HG03439 (cell line): Measurements from ENCODE around the gene ALOXE3.

Experiments used
- ATAC-seq: cut with Tn5 transposase; IDR thresholded peaks from one replicate; pipeline ENCODE4 v1.9.1; 2021; ENCODE audit warnings: mild to moderate bottlenecking, moderate library complexity; ENCODE audit not compliant: unreplicated experiment

The ALOXE3 gene

DNA sequence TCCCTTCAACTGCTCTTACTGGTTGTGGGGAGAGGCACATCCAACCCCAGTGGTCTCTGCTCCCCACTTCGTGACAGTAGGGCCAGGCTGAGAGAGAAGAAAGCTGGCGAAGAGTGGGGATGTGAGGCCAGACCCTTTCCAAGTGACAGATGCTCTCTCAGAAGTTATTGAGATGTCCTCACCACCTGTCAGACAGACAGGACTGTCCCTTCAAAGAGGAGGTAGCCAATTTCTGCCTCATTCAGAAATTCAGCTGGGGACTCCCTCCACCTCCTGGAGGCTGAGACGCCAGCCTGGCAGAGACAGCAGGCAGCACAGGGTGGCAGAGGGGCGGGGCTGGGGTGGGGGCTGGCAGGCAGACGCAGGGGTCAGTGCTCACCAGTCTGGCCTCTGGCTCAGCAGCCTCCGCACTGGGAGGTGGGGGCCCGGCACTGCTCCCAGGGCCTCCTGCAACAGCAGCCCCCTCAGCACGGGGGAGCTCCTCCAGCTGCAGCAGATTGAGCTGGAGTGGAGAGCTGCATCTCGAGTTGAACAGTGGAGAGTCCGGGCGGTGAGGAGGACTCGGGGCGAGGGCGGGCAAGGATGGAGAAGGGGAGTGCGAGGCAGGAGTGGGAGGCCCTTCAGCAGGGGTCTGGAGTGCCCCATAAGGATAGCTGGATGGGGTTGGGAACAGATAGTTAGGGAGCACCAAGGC, 24.7 kb upstream of the ALOXE3 start:
- no peak for ATAC-seq

DNA sequence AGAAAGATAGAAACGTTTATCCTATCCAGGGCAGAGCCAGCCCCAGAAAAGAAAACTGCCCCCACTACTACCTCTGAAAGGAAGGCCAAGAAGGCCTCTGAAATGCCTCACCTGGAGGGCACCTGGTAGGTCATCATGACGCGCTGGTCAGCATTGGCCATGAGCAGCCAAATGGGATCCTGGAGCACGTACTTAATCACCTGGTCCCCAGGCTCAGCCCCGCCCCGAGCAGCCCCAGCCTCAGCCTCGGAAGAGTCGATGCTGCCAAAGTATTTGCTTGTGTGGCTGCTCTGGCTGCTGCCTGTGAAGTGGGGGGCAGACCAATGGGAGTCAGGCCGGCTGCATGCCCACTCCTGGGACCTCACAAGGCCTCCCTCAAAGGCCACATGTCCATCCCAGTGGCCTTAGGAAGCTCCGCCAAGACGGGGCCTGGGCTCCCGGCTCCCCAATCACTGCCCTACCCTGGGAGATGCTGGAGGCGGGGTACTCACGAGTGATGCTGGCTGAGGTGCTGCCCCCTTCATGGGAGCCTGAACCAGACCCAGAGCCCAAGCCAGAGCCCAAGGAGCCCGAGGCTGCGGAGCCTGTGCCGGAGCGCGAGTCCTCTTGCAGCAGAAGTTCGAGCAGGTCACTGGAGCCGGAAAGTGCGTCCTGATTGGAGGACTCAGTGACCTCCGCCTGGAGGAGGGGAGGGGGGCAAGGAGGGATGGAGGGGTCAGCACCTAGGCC, 24.0 kb upstream of the ALOXE3 start:
- no peak for ATAC-seq

DNA sequence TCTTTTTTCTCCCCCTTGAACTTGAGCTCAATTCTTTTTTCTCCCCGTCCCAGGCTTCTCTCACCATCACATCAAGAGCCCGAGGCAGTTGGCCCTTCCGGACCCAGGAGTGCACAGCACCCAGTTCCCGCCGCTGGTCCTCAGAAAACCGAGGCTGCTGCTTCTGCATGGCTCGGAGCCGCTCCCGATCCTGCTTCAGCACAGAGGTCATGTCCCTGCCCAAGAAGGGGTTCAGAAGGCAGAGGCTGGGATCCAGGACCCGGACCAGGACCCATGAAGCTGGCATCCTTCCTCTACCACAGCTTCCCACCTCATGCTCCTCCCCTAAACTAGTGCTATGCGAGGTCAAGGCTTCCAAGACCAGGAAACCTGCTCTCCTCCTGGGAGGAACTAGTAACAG, 23.4 kb upstream of the ALOXE3 start:
- ATAC-seq = no peak

DNA sequence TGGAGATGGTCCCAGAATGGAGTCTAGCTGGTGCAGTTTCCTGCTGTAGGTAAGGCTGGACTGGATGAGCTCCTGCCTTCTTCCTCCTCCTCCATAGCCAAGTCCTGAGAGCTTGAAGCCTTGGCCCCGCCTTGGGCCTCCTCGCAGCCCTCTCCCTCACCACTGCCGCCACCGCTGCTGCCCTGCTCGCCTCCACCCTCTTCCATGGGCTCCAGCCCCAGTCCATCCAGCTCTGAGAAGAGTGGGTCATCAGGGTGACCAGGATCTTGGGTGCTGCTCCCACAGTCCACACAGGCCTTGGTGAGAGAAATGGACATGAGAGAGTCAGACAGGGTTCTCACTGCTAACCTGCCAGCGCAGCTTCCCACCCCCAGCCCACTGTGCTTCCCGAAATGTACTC, 22.7 kb upstream of the ALOXE3 start:
- ATAC-seq = no peak

DNA sequence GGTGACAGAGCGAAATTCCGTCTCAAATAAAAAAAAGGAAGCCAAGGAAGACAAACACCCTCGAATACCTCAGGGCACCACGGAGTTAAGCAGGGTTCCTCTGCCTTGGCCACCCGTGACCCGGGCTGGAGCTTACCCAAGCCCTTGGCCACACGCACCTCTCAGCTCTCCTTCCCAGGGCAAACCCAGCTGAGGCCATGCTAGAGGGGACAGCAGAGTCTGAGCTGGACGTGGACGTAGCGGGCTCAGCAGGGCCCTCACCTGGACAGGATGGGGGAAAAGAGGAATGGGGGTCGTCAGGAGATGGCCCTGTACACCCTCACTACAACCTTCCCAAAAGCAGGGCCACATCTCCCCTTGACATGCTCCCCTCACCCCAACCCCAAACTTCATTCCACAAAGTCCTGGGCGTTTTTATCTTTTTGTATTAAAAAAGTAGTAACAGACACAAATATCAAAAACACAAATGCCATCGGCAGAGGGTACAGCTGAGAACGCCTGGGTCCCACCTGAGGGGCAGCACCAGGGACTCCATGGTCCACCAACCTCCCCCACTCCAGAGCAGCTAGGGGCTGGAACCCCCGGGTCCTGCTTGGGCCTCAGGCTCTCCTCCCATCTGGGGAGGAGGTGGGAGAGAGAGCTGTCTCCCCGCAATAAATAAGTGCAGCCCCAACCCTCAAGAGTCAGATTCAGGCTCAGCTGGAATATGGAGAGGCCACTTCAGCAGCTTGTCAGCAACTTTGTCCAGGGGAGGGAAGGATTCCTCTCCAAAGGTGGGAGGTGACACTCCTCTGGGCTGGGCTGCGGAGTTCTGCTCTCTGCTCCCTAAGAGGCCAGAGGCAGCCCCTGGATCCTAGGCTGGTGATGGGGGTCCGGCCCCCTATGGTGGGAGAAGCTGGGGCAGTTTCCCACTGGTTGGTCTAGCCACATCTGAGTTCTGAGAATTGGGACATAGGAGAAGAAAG, 22.0 kb upstream of the ALOXE3 start:
- ATAC-seq = no peak

DNA sequence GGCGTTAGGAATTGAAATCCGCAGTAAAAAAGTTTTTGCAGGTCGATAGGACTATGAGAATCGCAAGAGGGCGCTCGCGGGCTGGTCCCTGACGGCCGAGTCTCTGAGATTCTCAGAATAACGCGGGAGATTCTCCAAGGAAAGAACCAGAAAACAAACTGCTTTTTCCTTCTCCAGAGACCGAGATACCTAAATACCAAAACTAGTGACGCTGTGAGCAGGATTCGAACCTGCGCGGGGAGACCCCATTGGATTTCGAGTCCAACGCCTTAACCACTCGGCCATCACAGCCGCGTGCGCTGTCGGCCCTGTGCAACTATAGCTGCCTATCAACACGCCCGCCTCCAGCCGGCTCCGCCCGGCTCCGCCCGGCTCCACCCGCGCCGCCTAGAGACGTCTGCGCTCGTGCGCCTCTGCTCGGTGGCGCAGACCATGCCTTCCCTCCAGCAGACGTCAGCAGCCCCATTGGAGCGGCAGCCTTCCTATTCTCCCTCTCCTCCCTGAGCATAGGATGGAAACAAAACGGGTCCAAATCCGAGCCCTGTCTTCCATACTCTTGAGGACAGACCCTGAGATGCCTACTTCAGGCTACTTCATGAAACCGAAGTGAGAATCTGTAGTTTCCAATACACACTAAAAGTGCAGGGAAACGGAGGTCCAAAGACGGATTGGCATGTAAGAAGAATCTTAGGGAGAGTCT, 20.5 kb upstream of the ALOXE3 start:
- peak; percentile 80 for ATAC-seq

DNA sequence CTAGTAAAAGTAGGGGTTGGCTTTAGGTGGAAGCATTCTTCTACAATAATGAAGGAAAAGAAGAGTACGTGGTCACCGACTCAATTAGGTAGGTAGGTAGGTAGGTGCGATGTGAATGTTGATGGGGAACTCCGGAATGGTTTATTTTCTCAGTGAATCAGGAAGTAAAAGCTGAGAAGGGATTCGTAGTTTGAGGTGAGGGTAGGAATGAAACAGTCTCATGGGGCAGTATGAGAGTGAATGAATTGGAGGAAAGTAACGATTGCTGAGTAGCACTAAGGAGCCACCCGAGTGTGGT, 20.0 kb upstream of the ALOXE3 start:
- ATAC-seq = peak; percentile 0

DNA sequence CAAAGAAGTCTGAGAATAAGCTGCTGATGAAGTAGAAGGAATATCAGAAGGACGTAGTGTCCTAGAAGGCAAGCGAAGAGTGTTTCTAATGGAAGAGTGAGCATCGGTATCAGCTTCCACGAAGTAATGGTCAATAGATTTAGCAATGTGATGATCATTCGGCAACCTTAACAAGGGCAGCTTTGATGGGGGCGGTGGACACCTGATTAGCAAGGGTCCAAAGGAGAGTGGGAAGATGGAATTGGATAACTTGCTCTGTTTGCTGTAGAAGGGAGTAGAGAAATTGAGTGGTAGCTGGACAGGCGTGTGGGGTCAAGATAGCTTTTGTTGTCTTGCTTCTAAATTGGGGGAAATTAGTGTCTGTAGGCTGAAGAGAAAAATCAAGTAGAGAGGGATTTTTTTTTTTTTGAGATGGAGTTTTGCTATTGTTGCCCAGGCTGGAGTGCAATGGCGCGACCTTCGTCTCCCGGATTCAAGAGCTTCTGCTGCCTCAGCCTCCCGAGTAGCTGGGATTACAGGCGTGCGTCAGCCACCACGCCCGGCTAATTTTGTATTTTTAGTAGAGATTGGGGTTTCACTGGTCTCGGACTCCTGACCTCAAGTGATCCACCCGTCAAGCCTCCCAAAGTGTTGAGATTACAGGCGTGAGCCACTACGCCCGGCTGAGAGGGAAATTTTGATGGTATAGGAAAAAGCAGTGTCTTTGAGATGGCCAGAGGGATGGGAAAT, 19.5 kb upstream of the ALOXE3 start:
- no peak for ATAC-seq

DNA sequence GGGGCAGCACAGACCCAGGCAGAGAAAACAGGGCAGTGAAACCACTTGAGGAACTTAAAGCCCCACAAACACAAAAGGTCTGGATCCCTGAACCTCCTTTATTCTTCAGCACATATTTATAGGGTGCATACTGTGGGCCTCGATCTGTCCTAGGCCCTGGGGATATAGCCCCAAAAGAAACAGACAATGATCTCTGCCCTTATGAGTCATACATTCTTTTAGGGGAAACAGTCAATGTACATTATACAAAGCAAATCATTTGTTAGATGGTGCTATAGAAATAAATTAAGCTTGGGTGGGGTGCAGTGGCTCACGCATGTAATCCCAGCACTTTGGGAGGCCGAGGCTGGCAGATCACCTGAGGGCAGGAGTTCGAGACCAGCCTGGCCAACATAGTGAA, 15.6 kb upstream of the ALOXE3 start:
- no peak for ATAC-seq

DNA sequence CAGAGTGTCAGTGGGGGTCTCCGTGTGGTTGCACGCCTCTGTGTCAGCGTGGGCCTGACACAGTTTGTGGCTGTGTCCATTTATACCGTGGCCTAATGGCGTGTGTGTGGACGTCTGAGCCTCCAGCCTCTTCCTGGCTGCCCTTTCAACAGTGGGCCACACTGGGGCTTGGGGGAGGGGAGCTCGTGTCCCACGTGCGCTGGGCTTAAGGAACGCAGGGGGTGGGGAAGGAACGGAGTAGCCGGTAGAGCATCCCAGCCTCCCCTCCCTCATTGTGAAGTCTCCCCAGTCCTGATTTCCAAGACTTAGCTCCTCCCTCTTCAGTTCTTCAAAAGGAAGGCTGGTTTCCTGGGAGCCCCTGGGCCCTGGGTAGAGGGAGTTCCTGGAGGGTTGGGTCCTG, 15.1 kb upstream of the ALOXE3 start:
- ATAC-seq = no peak

DNA sequence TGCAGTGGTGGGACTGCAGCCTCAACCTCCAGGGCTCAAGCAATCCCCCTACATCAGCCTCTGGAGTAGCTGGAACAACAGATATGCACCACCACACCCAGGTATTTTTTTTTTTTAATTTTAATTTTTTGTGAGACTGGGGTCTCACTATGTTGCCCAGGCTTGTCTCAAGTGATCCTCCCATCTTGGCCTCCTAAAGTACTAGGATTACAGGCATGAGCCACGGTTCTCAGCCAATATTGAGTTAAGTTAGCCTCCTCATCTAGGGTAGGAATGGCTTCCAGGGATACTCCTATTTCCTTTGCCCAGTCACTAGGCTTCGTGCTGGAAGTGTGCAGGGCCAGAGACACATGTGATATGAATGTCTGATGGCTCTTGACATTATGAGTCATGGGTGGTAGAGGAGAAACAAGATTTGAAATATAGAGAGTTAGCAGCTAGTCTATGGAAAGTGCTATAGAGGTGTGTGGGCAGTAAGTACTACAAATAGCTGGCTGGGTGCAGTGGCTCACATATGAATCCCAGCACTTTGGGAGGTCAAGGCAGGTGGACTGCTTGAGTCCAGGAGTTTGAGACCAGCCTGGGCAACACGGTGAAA, 13.6 kb upstream of the ALOXE3 start:
- ATAC-seq = no peak

DNA sequence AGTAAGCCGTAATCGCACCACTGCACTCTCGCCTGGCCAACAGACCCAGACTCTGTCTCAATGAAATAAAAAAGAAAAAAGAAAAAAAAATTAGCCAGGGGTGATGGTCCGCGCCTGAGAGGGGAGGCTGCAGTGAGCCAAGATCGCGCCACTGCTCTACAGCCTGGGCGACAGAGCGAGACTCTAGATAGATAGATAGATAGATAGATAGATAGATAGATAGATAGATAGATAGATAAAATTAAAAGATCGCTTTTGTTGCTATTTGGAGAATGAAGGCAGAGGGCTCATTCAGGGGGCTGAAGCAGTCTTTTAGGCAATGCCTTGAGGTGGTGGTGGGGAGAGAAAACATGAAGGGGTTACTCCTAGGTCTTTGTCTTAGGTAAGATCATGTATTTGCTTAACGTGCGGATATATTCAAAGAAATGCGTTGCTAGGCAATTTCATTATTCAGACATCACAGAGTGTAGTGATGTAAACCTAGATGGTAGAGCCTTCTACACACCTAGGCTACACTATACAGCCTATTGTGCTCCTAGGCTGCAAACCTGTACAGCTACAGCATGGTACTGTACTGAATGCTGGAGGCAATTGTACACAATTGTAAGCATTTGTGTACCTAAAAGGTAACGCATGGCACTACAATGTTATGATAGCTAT, 9.9 kb upstream of the ALOXE3 start:
- no peak for ATAC-seq

DNA sequence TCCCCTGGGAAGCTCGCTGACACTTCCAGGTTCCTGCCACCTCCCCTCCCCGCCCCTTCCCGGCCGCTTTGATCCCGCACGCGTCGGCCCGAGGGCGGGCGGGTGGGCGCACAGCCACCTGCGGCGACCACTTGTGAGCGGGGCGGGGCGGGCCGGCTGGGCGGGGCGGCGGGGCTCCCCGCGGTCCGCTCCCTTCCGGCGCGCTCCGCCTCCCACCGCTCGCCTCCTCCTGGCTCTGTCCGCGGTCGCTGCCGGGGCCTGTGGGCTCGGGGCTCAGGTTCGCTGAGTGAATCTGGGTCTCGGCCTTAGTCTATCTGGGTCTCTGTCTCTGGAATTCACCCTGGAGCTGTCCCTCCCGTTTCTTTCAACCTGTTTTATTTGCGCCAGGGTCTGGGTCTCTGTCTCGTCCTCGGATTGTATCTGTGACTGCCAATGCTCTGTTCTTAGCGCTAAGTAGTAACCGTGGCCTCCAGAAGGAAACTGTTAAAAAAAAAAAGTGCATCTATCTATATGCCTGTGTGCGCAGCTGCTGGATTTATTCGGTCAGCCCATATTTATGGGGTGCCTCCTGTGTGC, 8.3 kb upstream of the ALOXE3 start:
- no peak for ATAC-seq

DNA sequence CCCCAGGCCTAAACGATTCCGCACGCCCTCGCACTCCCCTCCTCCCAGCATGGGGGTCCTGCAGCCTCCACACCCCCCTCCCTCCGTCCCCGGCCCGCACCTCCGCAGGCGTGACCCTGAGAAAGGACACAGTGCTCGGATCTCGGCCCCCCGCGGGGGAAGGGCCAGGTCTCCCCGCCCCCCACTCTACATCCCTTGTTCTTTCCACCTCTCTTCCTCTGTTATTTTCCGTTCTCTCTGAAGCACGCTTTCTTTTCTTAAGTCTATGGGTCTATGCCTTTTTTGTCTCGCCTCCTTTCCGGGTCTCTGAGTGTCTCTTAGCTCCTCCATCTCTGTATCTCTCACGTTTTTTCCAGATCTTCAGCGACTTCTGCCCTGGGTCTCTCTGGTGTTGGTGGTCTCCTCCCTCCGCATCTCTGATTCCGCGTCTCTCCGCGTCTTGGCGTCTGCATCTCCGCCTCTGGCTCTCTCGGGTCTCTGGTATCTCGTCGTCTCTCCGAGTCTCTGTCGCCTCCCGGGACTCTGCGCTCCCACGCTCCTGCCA, 7.7 kb upstream of the ALOXE3 start:
- ATAC-seq = no peak

DNA sequence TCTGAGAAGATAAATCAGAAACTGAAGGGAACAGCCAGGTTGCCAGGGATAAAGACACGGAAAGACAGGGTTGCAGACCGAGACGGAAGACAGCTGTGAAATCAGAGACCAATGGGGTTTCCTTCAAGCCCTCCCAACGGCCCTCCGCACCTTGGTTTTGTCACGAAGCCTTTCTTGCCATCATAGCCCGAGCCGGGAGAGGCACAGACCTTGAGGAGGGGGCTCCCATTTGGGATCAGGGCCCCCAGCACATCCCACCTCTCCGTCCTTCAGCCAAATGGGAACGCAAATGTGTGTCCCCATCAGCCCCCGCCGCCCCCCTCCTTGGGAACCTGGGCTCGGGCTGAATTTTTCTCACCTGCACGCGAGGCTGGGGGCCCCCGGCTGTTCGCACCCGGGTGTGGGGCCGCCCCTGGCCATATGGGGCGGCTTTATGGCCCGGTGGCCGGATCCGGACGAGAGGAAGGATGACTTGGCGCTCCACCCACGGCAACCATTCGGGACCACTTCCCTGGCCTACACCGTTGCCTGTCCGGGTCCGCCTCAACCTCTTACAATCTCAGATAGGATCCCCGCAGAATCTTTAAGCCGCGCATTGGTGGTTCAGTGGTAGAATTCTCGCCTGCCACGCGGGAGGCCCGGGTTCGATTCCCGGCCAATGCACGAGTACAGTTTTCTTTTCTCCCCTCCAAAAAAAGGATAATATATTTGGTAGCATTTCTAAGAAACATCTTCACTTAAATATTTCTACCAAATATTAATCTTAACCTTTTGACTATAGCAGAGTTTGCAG, 7.0 kb upstream of the ALOXE3 start:
- no peak for ATAC-seq

DNA sequence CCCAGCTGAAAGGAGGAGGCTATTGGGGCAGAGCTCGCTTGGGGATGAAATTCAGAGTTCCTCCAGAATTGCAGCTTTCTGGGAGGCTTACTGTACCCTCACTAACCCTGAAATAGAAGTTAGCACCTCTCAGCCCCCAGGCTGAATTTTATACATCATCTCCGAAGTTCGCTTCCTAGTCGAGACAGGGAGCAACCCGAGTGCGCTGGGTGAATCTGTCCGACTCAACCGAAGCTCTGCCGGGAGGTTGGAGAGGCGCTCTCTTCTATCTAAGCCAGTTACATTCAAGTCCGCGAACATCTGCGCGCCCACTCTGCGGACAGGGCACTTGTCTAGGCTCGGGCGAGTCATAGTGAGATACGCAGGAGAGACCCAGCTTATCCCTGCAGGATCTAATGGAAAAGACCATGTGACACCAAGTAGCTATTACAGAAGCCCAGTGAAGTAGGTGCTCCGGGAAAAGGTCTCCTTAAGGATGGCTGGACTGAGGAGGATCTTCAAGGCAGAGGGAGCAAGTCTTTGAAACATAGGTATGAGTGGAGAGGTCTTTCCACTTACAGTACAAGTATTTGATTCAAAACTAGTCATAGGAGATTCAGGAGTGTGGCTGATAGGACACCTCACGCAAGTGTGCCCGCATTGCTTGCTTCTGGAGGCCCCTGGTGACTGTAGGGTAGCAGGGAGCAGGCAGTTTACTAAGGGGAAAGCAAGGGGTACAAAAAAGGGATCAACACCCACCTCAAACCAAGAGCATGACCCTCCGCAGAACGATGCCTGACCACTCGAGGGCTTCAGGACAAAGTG, 6.2 kb upstream of the ALOXE3 start:
- ATAC-seq = no peak

DNA sequence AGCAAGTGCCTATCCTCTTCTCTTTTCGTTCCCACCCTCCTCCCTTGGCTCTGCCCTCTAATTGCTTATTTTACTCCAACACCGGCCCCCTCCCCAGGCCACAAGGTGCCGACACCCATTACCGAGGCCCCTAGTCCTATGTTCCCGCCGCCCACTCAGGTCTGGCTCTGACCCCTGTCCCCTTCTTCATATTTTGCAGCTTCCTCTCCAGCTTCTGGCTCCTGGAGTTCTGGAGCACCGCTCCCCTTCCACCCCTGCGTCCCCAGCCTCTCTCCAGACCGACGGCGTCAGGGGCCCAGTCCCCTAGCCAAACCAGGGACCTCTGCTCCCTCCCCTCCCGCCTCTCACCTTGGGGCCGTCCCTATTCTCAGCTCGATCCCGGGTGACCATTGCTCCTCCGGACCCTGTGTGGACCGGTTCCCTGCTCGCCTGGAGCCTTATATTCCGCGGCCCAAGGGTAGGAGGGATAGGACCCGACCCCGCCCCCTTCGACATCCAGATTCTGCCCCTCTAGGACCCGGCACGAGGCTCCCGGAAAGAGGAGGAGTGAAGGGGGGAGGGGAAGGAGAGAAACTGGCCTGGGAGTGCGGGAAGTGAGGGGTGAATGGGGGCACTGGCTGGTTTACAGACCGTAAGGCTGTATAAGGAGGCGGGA, 5.5 kb upstream of the ALOXE3 start, which contains the start of gene HES7:
TSS of gene HES7 (minus strand) at position 412 of the 655 bp plus-strand sequence. CDS start at position 390, 22 bp downstream.
- ATAC-seq = no peak
